ENCODE data around the gene GPR4. TPM values are rescaled to one million over a fixed set of nuclear protein-coding genes. Genes with fewer than 3 reads are reported as not detected.

Gene GPR4
- total RNA-seq, 1 donor from 2014 or later: 3.2 TPM

DNA sequence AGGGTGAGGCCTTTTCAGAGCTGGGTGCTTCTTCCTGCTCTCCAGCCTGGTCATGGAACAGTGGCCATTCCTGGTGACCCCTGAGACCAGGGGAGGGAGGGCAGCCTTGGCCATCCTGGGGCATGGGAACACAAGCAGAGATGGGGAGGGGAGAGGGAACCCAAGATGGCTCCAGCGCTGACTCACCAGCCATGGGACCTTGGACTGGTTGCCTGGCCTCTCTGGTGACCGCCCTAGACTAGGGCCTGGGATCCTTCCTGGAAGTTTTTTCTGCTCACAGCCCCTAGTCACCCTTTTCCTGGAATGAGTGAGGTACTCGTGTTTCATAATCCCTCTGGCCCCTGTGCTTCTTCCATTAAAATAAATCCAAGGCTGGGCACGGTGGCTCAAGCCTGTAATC is 14.1 kb downstream of the GPR4 start:
- DNase-seq: no peak

DNA sequence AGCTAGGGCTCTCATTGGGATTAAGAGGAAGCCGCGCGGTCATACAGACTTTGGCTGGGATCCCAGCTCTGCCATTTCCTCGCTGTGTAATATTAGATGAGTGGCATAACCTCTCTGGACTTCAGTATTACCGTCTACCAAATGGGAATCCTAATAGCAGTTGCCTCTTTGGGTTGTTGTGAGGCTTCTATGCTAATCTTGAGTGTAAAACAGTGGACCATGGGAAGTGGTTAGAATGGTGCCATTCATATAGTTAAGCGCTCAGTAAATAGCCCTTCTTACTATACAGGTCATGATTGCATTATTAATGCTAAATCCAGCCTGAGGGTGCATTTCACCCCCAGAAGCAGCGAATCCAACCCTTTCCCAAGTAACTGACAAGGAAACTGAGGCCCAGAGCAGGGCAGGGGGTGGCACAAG is 16.8 kb downstream of the GPR4 start:
- no peak for DNase-seq

DNA sequence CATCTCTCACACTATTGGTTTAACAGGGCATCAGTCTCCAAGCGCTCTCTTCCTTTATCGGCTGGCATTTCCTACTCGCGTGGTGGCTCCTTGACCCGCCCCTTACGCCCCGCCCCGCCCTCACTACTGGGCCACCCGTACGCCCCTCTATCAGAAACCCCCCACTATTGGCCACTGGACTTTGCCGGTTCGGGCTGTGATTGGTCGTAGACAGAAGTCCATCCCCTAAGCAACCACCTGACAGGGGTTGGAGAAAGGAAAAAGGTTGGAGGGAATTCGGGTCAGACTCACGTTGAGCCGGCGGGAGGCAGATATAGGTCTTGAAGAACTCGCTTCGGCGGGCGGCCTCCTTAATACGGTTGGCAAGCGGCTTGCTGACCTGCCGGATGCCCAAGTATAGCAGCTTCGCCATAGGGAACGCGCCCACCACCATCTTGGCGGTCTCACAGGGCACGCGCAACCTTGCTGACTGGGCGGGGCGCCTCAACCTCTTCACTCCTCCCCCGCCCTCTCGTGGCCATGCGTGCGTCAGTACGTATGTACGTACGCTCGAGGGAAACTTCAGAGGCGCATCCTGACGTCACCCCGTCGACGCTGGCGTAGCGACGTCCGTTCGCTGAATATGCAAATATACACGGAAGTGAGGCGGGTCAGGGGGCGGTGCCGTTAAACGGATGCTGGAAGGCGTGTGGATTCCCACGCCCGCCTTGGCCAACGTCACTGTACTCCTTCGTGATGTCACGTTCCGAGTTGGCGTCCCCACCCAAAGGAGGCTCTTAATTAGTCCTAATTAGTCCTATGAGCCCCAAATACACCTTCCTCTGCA is 17.5 kb downstream of the GPR4 start, which contains the start of gene OPA3:
Gene OPA3, minus strand, starts transcription at position 471 of the 826 bp plus-strand sequence. Its CDS starts 38 bp downstream, at position 433.
- DNase-seq: peak; percentile 100

DNA sequence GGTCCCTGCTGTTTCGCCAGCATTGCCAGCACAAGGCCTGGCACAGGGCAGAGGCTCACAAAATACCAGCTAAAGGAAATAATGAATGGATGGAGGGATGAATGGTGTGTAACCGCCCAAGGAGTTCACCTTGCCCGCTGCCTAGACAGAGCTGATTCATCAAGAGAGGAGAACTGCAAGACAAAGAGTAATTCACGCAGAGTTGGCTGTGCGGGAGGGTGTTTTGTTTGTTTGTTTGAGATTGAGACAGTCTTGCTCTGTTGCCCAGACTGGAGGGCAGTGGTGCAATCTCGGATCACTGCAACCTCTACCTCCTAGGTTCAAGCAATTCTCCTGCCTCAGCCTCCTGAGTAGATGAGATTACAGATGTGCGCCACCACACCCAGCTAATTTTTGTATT is 20.4 kb downstream of the GPR4 start:
- no peak for DNase-seq

DNA sequence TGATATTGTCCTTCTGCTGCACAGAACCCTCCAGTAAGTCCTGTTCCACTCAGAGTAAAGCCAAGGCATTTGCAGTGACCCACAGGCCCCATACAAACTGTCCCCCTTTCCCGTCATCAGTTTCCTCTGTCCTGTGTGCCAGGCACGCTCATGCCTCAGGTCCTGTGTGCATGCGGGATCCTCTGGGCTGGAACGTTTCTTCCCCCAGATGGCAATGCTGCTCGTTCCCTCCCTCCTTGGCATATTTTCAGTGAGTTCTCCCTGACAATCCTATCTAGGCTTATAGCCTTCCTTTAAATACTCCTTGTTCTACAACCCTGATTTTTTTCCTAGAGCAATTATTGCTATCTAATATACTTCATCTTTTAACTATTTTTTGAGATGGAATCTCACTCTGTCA is 23.2 kb downstream of the GPR4 start:
- no peak for DNase-seq

DNA sequence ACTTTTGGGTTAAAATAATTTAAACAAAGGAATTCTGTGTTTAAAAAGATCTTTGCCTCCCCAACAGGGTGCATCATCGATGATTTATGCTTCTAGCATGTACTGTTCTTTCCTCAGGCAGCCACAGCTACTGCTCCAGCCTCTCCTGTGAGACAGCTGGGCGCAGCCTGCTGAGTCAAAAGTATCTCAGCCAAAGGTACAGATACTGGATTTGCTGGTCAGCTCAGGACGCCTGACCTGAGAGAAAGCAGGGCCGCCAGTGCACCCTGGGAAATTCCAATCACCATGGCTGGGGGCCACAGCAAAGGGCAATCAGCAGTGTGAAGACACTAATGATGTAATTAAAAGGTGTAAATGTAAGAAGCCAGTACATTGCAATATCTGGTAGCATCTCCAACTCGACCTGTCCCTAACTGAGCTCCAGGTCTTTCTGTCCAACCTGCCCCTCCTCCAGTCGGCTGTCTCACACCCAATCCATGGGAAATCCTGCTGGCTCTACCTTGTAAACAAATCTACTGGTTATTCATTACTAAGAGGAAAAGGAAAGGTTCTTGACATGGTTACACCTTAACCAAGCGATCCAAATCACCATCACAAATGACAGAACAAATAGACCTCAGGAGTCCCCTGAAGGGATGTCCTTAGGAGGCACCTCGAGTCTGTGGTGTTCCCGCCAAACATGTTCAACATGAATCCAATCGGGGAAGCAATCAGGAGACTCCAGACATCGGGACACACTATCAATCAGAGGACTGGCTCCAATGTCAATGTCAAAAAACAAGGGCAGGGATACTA is 24.7 kb downstream of the GPR4 start:
- DNase-seq: peak; percentile 34

DNA sequence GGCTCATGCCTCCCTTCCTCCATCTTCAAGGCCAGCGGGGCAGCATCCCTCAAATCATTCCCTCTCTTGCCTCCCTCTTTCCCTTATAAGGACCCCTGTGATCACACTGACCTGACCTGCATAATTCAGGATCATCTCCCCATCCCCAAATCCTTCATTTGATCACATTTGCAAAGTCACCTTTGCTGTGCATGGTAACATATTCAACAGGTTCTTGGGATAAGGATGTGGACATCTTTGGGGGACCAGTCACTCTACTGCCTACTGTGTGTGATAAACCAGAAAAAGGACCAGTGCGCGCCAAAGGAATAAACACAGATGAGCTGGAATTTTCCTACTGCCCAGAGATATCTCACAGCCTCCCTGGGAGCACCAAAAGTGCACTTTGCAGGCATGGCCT is 25.3 kb downstream of the GPR4 start:
- no peak for DNase-seq

DNA sequence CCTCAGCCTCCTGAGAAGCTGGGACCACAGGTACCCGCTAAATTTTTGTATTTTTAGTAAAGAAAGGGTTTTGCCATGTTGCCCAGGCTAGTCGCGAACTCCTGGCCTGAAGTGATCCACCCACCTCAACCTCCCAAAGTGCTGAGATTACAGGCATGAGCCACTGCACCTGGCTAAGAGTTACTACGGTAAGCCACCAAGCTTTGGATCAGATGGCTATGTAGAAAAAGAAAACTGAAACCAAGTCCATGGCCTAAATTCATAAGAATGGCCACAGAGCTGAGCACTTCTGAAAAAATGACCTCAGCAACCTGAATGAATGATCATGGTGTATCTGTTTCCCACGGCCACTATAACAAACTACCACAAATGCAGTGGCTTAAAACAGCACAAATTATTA is 26.8 kb downstream of the GPR4 start:
- DNase-seq: no peak

DNA sequence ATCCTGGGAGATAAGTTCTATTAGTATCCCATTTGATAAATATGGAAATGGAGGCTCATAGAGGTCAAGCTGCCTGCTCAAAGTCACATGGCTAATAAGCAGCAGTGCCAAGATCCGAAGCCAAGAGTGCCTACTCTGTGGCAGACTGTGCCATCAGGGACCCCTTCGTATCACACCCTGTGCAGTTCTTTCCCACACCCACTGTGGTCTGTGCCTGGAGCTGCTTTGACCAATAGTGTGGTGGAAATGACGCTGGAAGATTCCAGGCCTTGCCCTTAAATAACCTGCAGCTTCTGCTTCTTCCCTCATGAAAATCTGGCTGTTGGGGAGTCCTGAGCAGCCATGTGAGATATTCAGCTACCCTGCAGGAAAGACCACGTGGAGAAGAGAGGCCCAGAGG is 27.5 kb downstream of the GPR4 start:
- DNase-seq: no peak

DNA sequence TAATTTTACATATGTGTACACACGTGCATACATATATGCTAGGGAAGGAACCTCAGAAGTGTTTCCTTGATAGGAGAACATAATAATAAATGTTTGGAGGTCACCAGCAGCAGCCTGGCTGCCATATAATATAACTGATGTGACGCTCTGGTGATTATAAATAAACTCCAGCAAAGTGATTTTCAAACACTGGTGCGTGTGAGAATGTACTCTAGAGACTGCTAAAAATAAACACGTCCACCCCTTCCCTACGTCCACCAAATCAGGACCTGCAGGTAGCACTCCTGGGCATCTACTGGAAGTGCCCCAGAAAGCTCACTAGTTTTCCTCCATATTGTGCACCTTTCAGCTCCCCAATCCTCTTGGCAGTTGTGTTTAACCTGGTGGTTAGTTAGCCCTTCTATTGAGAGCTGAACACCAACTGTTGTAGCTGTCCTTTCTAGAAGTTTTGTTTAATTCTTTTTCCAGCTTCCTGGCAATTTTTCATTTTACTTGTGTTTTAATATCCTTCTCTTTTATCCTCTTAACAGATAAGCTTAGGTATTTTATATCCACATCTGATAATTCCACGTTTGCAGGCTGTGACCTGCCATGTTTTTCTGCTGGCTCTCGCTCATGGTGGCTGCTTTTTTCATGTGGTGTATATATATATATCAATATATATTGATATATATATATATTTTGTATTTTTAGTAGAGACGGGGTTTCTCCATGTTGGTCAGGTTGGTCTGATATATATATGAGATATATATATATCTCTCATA is 30.4 kb downstream of the GPR4 start:
- no peak for DNase-seq

DNA sequence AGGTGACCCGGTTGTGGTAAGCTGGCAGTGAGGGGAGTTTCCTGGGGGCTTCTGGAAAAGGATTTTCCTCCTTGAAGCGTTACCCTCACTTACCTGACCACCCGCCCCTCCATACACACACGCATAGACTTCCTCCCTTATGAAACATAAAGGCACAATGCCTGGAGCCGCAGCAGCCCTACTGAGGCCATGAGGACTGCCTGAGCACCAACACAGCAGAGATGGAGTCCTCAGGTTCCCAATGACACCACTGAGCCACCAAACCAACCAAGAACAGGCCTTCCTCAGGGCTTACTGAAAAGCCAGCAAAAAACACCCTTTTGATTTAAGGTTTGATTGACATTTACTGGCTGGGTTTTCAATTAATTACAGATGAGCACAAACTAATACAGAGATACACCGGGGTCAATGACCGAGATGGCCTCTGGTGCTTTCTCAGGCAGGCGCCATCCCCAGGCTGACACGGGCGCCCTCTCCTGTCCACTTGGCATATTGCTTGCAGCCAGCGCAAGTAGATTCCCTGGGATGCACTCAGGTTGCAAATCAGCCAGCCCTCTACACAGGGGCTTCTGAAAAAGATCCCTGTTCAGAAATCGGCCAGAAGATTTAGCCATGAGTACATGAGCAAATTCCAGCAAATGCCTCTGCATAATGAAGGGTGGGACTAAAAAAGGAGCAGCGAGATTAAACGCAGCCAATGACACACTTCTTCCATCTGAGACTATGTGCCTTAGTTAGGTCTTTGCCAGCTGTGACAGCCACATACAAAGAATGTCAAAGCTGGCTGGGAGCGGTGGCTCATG is 32.2 kb downstream of the GPR4 start:
- DNase-seq: peak; percentile 73

DNA sequence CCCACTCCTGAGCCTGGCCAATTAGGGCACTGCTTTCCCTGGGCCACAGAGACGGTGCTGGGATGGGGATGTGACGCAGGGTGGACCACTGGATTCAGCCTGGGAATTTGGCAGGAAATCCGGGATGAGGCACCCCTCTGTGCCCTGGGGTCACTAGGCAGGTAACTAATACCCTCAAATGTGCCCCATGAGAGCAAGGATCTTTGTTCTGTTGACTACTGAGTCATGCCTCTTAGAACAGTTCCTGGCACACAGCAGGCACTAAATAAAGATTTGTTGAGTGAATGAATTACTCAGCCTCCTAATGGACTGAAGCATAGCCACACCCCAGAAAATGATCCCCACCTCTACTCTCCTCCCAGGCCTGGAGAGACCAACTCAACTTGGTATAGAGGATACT is 33.3 kb downstream of the GPR4 start:
- DNase-seq: peak; percentile 81

DNA sequence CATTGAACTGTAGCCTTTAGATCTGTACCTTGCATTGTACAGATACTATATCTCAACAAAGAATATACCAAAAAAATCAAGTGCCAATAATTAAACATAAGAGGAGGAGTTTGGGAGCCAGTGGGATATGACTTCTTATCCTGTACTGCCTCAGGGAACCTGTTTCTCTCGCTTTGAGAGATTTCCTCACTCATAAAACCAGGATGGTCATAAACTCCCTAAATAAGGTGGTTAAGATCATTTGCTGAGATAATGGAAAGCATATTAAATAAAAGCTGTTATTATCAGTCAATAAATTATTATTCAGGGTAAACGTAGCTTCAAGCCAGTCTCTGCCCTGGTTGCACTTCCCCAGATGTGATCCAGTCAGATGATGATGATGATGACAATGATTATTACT is 34.4 kb downstream of the GPR4 start:
- DNase-seq: no peak

DNA sequence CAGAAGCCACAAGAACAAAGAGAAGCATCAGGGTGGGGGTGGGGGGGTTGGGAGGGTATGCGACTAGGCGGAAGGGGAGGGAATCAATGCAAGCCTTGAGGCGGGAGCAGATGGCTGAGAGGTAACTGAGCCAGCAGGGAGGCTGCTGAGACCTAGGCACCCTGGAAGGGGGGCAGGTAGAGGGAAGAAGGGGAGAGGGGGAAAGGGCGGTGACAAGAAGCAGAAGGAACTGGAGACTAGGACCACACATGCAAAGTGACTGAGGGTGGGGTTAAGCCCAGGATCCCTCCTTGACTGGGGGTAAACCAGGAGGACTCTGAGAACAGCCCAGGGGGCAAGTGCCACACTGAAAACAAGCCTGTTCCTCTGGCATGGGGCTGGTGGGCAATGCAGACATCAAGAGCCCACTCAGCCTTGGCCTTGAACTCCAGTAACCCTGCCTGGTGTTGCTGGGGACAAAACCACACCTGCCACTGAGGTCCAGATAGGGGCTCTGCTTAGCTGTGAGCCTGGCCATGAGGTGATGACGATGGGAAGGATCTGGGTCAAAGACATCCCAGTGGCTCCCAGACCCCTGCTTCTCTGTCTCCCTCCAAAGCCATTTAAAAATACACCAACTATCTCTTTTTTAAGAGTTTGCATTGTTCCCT is 37.8 kb downstream of the GPR4 start:
- no peak for DNase-seq

DNA sequence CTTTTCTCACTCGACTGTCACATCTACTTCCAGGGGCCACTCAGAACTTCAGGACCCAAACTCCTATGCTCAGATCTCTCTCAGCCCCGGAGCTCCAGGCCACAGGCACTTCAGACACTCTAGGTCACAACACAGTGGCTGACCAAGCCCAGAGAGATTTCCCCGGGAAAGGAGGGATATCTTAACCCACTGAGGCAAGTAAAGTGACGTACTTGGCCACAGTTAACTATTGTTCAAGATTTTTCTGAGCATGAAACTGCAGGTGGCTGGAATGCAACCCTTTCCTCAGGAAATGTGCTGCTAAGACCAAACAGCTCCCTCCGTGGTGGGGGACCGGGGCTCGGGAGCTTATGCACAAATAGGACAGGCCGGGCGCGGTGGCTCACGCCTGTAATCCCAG is 41.3 kb downstream of the GPR4 start:
- peak; percentile 87 for DNase-seq

DNA sequence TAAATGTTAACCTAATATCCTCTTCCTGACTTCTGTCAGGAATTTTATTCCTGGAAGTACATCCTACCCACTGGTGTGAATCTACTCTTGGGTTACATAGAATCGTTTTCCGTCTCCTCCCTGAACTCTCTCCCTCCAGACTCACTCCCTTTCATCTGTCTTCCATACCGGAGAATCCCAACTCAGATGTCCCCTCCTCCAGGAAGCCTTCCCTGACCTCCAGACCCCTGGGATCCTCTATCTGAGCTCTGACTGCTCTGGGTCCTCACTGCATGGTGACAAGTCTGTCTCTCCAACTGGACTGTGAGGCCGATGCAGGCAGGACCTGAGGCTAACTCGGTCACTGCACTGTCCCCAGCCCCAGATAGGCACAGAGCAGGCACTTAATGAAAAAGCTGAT is 42.0 kb downstream of the GPR4 start:
- no peak for DNase-seq

DNA sequence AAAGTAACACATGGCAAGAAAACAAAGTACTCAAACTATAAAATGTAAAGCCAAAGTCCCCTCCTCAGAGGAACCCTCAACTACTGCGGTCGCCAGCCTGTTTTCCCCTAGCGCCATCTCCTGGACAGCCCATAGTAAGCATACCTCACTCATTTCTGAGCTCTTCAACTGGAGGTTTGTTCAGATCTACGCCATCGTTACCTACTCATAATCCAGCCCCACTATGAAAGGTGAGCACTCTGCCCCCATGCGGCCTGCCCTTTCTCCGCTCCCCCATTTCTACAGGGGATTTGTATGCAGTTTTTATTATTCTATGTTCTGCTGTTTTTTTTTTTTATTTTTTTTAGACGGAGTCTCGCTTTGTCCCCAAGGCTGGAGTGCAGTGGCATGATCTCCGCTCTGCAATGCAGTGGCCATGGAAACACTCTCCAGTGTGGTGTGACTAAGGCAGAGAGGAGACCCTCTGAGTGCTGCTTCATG is 43.6 kb downstream of the GPR4 start:
- peak; percentile 78 for DNase-seq

DNA sequence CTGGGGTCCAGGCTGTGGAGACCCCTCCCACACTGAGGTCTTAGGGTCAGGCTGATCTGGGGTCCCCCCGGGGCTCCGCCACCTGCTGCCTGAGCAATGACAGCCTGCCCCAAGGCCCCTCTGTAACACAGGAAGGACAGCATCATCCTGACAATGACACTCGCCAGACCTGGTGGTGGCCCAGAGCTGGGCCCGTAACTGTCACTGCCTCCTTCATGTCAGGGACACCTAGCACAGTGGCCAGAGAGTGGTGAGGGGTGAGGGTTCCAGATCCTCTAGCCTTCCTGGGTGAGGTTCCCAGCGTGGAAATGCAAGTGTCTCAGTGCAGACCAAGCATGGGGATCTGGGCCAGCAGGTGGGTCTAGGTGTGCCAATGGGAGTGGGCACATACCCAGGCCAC is 45.2 kb downstream of the GPR4 start:
- DNase-seq: no peak

DNA sequence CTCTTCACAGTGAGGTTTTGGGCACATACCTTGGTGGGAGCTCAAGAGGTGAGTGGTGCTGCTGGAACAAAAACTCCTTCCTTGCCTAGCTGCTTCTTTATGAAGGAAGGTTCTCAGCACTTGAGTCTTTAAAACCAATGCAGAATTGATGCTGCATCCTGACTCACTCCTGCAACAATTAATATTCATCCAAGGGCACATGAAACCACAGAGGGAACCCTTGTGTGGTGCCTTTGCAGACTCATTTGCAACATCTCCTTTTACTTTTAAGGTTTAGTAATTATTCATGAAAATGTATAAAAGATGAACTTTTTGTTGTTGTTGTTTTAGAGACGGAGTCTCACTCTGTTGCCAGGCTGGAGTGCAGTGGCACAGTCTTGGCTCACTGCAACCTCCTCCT is 47.5 kb downstream of the GPR4 start:
- DNase-seq: no peak

DNA sequence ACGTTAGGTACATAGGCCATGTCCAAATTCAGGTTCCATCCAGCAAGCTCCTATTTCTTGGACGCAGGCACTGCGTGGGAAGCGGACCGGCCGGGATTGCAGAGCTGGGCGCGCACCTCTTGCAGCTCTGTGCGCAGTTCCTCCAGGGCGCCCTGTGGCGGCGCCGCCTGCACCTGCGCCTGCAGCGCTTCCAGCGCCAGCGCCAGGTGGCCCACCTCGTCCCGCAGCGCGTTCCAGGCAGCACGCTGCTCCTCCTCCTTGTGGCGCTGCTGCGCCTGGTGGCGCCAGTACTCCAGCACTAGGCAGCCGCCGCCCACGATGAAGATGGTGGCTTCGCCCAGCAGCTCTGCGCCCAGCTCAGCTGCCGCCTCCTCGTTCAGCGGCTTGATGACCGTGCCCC is 48.5 kb downstream of the GPR4 start:
- no peak for DNase-seq

DNA sequence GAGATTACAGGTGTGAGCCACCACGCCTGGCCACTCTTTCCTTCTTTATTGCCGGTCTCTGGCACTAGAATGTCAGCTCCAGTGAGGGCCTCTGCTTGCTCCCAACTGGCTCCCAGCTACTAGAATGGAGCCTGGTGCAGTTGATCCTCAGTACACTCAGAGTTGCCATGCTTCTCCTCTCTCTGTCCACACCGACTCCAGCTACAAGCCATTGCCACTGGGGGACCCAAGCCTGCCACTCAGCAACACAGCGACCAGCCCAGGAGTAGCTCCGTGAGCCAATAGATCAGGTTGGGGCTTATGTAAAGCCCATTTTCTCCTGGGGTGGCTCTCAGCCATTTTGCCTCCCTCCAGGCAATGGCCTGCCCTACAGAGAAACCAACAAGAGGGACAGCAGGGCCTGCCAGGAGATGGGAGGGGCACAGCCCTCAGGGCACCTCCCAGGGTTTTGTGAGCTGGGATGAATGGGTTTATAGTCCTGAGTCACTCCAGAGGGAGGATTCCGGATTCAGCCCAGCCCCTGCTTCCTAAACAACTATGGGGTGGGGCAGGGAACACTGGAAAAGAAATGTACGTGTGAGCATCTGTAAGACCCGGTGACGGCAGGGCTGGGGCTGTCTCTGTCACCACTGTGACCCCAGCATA is 53.9 kb downstream of the GPR4 start:
- DNase-seq: peak; percentile 43
